Stimulated activated CD4-positive, alpha-beta T cell treated with anti-CD3 and anti-CD28 coated beads, Interleukin-4, amount 100 ng/mL, for 48 hours (primary cell): ENCODE measurements around the gene ZNF536.
"Not testable (repeated sequence)": the region's sequence is repeated elsewhere in the genome, so short reads cannot be mapped to it uniquely, and the experiment has no call there.

ENCODE experiments used
- DNase-seq, 2 donors: peaks; one replicate each; pipeline ENCODE4 v3.0.0-alpha.2; 2020; ENCODE audit warnings: low read depth in 2 of 2

The ZNF536 gene

GRCh38 chr19:30341611-30342201 is 30.5 kb upstream of the ZNF536 start:
- no peak for DNase-seq

GRCh38 chr19:30342901-30343300 is 29.3 kb upstream of the ZNF536 start:
- no peak for DNase-seq

GRCh38 chr19:30344446-30345425 is 27.4 kb upstream of the ZNF536 start:
- no peak for DNase-seq

- DNase-seq = no peak
Measured at GRCh38 chr19:30345686-30346085, 26.5 kb upstream of the ZNF536 start.

- not testable (repeated sequence) for DNase-seq
Measured at GRCh38 chr19:30346468-30346867, 25.7 kb upstream of the ZNF536 start.

- DNase-seq = no peak
Measured at GRCh38 chr19:30349131-30349730, 23.0 kb upstream of the ZNF536 start.

GRCh38 chr19:30350692-30351663 is 21.2 kb upstream of the ZNF536 start:
- DNase-seq = no peak

- DNase-seq = no peak
Measured at GRCh38 chr19:30351774-30352173, 20.4 kb upstream of the ZNF536 start.

- DNase-seq = no peak
Measured at GRCh38 chr19:30353394-30353945, 18.7 kb upstream of the ZNF536 start.

GRCh38 chr19:30355586-30355985 is 16.6 kb upstream of the ZNF536 start:
- no peak for DNase-seq

- no peak for DNase-seq
Measured at GRCh38 chr19:30356951-30357579, 15.1 kb upstream of the ZNF536 start.

GRCh38 chr19:30357580-30357954 is 14.6 kb upstream of the ZNF536 start:
- DNase-seq = no peak

- no peak for DNase-seq
Measured at GRCh38 chr19:30358319-30358718, 13.9 kb upstream of the ZNF536 start.

- no peak for DNase-seq
Measured at GRCh38 chr19:30358821-30359580, 13.2 kb upstream of the ZNF536 start.

GRCh38 chr19:30359936-30360335 is 12.2 kb upstream of the ZNF536 start:
- no peak for DNase-seq

- no peak for DNase-seq
Measured at GRCh38 chr19:30360376-30361106, 11.6 kb upstream of the ZNF536 start.

GRCh38 chr19:30361107-30361447 is 11.1 kb upstream of the ZNF536 start:
- no peak for DNase-seq

GRCh38 chr19:30361721-30362120 is 10.5 kb upstream of the ZNF536 start:
- DNase-seq = no peak

GRCh38 chr19:30362156-30362754 is 9.9 kb upstream of the ZNF536 start:
- DNase-seq = no peak
